OCI-LY3 (cell line): ENCODE results near the gene NOS1.

ENCODE experiments used
- EZH2phosphoT487 ChIP-seq: fragments of 200-600 bp; shearing (Covaris generic); IDR thresholded peaks from 2 replicates; pipeline ENCODE4 v1.6.1; 2018; ENCODE audit warnings: antibody characterized with exemption, mixed run types, low read depth
- TF ChIP-seq, protein P1 (sequence below): fragments of 200-600, 300-600 bp; sonication (generic); IDR thresholded peaks from 2 replicates; pipeline ENCODE4 v1.5.1; 2014; ENCODE audit warnings: antibody characterized with exemption, low read length, low read depth

DNA sequence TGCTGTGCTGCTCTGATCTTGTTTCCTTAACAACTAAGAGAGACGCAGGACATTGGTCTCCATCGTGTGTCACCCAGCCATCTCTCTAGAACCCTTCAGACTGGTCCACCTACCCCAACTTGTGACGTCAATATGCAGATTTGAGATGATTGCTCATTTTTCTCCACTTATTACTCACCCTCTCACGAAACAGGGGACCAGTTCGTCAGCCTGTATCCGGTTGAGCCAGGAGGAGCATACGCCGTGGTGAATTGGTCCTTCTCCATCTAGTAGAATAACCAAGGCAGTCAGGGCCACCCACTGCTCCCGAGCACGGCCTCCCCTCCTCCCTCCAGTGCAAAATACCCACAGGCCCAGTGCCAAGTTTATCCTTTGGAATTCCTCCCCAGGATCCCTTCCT, 134.9 kb downstream of the NOS1 start:
- TF ChIP-seq, protein P1, sequence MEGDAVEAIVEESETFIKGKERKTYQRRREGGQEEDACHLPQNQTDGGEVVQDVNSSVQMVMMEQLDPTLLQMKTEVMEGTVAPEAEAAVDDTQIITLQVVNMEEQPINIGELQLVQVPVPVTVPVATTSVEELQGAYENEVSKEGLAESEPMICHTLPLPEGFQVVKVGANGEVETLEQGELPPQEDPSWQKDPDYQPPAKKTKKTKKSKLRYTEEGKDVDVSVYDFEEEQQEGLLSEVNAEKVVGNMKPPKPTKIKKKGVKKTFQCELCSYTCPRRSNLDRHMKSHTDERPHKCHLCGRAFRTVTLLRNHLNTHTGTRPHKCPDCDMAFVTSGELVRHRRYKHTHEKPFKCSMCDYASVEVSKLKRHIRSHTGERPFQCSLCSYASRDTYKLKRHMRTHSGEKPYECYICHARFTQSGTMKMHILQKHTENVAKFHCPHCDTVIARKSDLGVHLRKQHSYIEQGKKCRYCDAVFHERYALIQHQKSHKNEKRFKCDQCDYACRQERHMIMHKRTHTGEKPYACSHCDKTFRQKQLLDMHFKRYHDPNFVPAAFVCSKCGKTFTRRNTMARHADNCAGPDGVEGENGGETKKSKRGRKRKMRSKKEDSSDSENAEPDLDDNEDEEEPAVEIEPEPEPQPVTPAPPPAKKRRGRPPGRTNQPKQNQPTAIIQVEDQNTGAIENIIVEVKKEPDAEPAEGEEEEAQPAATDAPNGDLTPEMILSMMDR = no peak
- TF ChIP-seq EZH2phosphoT487 = no peak
